Cardiac fibroblast (primary cell): ENCODE measurements around the gene IGLL5.

ENCODE experiments used
- DNase-seq, 2 donors: peaks; one replicate each; pipeline versions ENCODE4 v3.0.0 to v3.0.0-alpha.2; 2010; ENCODE audit warnings: low read depth in 2 of 2
- H3K4me3 ChIP-seq, 2 donors: replicated peaks in 1 of 2; 1 replicate in 1 of 2; 2 replicates in 1 of 2; pipeline ENCODE4 v1.5.1; 2011; ENCODE audit warnings: low read depth in 2 of 2, low read length in 2 of 2, mild to moderate bottlenecking in 2 of 2, moderate library complexity in 1 of 2
- CTCF ChIP-seq: IDR thresholded peaks from one replicate; pipeline ENCODE4 v1.5.1; 2011; ENCODE audit warnings: low read depth, mild to moderate bottlenecking, low read length, inconsistent platforms

Gene IGLL5

GRCh38 chr22:22944268-22944985 is 56.8 kb downstream of the IGLL5 start:
- no peak for DNase-seq
- no peak overlapping the region for H3K4me3 ChIP-seq
- TF ChIP-seq CTCF, result no peak

- DNase-seq, result no peak
- TF ChIP-seq CTCF, result no peak
- H3K4me3 ChIP-seq, result no peak overlapping the region
Observed at GRCh38 chr22:22945195-22945594, 57.6 kb downstream of the IGLL5 start.
